Panc1 (cell line): Measurements from ENCODE around the gene PHRF1.

Experiments used
- SIN3A ChIP-seq: IDR thresholded peaks from 2 replicates; pipeline ENCODE4 v1.6.1; 2012; ENCODE audit warnings: low read depth, mild to moderate bottlenecking, low read length, moderate library complexity, borderline replicate concordance; ENCODE audit not compliant: insufficient read depth
- TCF7L2 ChIP-seq: IDR thresholded peaks from 2 replicates; pipeline ENCODE4 v1.6.1; 2011; ENCODE audit warnings: mild to moderate bottlenecking, low read depth, low read length, inconsistent platforms
- TF ChIP-seq, protein P1 (sequence below): fragments of 450-650 bp; IDR thresholded peaks from 2 replicates; pipeline ENCODE4 v1.5.1; 2017; ENCODE audit warnings: mild to moderate bottlenecking
- TF ChIP-seq, protein P2 (sequence below), 2 experiments: IDR thresholded peaks; 2 replicates each; pipeline ENCODE4 v1.6.1; 2011 to 2012; ENCODE audit warnings: low read depth in 2 of 2, control low read depth in 1 of 2, low read length in 1 of 2, mild to moderate bottlenecking in 1 of 2, moderate library complexity in 1 of 2; ENCODE audit not compliant: insufficient read depth in 1 of 2

DNA sequence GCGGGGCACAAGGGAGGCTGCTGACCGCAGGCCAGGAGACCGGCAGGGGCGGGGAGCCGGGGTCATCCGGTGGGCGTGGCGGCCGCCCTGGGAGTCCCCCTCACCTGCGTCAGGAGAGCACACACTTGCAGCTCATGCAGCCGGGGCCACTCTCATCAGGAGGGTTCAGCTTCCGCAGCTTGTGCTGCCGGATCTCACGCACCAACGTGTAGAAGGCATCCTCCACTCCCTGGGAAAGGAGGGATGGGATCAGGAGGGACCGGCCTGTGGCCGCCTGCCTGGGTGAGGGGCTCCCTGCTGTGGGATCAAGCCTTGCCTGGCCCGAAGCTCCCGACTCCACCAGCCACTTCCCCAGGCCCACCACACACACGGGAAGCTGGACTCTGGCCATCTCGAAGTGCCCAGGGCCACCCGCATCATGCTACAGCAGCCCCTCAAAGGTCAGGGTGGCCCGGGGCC lies 43.7 kb upstream of the PHRF1 start:
- TF ChIP-seq, protein P1, sequence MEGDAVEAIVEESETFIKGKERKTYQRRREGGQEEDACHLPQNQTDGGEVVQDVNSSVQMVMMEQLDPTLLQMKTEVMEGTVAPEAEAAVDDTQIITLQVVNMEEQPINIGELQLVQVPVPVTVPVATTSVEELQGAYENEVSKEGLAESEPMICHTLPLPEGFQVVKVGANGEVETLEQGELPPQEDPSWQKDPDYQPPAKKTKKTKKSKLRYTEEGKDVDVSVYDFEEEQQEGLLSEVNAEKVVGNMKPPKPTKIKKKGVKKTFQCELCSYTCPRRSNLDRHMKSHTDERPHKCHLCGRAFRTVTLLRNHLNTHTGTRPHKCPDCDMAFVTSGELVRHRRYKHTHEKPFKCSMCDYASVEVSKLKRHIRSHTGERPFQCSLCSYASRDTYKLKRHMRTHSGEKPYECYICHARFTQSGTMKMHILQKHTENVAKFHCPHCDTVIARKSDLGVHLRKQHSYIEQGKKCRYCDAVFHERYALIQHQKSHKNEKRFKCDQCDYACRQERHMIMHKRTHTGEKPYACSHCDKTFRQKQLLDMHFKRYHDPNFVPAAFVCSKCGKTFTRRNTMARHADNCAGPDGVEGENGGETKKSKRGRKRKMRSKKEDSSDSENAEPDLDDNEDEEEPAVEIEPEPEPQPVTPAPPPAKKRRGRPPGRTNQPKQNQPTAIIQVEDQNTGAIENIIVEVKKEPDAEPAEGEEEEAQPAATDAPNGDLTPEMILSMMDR: no peak
- TF ChIP-seq SIN3A: no peak
- TF ChIP-seq TCF7L2: no peak
- TF ChIP-seq, protein P2, sequence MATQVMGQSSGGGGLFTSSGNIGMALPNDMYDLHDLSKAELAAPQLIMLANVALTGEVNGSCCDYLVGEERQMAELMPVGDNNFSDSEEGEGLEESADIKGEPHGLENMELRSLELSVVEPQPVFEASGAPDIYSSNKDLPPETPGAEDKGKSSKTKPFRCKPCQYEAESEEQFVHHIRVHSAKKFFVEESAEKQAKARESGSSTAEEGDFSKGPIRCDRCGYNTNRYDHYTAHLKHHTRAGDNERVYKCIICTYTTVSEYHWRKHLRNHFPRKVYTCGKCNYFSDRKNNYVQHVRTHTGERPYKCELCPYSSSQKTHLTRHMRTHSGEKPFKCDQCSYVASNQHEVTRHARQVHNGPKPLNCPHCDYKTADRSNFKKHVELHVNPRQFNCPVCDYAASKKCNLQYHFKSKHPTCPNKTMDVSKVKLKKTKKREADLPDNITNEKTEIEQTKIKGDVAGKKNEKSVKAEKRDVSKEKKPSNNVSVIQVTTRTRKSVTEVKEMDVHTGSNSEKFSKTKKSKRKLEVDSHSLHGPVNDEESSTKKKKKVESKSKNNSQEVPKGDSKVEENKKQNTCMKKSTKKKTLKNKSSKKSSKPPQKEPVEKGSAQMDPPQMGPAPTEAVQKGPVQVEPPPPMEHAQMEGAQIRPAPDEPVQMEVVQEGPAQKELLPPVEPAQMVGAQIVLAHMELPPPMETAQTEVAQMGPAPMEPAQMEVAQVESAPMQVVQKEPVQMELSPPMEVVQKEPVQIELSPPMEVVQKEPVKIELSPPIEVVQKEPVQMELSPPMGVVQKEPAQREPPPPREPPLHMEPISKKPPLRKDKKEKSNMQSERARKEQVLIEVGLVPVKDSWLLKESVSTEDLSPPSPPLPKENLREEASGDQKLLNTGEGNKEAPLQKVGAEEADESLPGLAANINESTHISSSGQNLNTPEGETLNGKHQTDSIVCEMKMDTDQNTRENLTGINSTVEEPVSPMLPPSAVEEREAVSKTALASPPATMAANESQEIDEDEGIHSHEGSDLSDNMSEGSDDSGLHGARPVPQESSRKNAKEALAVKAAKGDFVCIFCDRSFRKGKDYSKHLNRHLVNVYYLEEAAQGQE (IDR thresholded peaks at IDR 0.05; ENCODE audit: insufficient read depth in 1 of 2, low read depth in 2 of 2, low read length in 1 of 2): no peak
